T-helper 1 cell treated with Interleukin-12 subunit alpha and Interleukin-12 subunit beta and Interleukin-4 antibody, amounts not matched to agents 30 ng/mL and 1 ng/mL, for 36 hours (primary cell): ENCODE results near the gene DAB1. TPM values are rescaled to one million over a fixed set of nuclear protein-coding genes. Genes with fewer than 3 reads are reported as not detected.
"Not testable (repeated sequence)": the region's sequence is repeated elsewhere in the genome, so short reads cannot be mapped to it uniquely, and the experiment has no call there.

Source experiments
- intact Hi-C: fragments of 100-400 bp; cut with micrococcal nuclease; formaldehyde crosslinking; loops from one replicate; pipeline ENCODE4 v1.15.1; 2024
- total RNA-seq: library from RNA; stranded (reverse); gene quantifications from 2 replicates; pipeline ENCODE4 v1.2.3, GENCODE V29; 2022

DAB1 gene
- total RNA-seq, 1 donor from 2014 or later = 0.15 TPM

- intact Hi-C loops = no loop called here
Measured at GRCh38 chr1:57362480-57362879, 61.4 kb downstream of the DAB1 start.

GRCh38 chr1:57361516-57361915 lies 62.3 kb downstream of the DAB1 start:
- intact Hi-C loops = no loop called here

- intact Hi-C loops = no loop called here
Measured at GRCh38 chr1:57360846-57361407, 62.9 kb downstream of the DAB1 start.

GRCh38 chr1:57357462-57357861 lies 66.4 kb downstream of the DAB1 start:
- intact Hi-C loops = no loop called here

- intact Hi-C loops = no loop called here
Measured at GRCh38 chr1:57353654-57354053, 70.2 kb downstream of the DAB1 start.

- intact Hi-C loops = no loop called here
Measured at GRCh38 chr1:57350610-57351009, 73.2 kb downstream of the DAB1 start.

GRCh38 chr1:57348921-57349320 lies 74.9 kb downstream of the DAB1 start:
- intact Hi-C loops = no loop called here

- intact Hi-C loops = no loop called here
Measured at GRCh38 chr1:57345916-57346315, 77.9 kb downstream of the DAB1 start.

- intact Hi-C loops = no loop called here
Measured at GRCh38 chr1:57344265-57344664, 79.6 kb downstream of the DAB1 start.

GRCh38 chr1:57343298-57343915 lies 80.5 kb downstream of the DAB1 start:
- intact Hi-C loops = not testable (repeated sequence)

GRCh38 chr1:57341721-57342120 lies 82.1 kb downstream of the DAB1 start:
- intact Hi-C loops = no loop called here

GRCh38 chr1:57340334-57341070 lies 83.4 kb downstream of the DAB1 start:
- intact Hi-C loops = no loop called here

- intact Hi-C loops = no loop called here
Measured at GRCh38 chr1:57337623-57338022, 86.2 kb downstream of the DAB1 start.

GRCh38 chr1:57336793-57337192 lies 87.1 kb downstream of the DAB1 start:
- intact Hi-C loops = no loop called here

GRCh38 chr1:57331620-57332019 lies 92.2 kb downstream of the DAB1 start:
- intact Hi-C loops = no loop called here

- intact Hi-C loops = no loop called here
Measured at GRCh38 chr1:57329937-57330336, 93.9 kb downstream of the DAB1 start.

- intact Hi-C loops = no loop called here
Measured at GRCh38 chr1:57329001-57329527, 94.8 kb downstream of the DAB1 start.

- intact Hi-C loops = no loop called here
Measured at GRCh38 chr1:57327946-57328345, 95.9 kb downstream of the DAB1 start.

- intact Hi-C loops = no loop called here
Measured at GRCh38 chr1:57327336-57327735, 96.5 kb downstream of the DAB1 start.

GRCh38 chr1:57325536-57325935 lies 98.3 kb downstream of the DAB1 start:
- intact Hi-C loops = no loop called here

- intact Hi-C loops = no loop called here
Measured at GRCh38 chr1:57325117-57325516, 98.7 kb downstream of the DAB1 start.

GRCh38 chr1:57324388-57324787 lies 99.5 kb downstream of the DAB1 start:
- intact Hi-C loops = no loop called here

- intact Hi-C loops = no loop called here
Measured at GRCh38 chr1:57321776-57322175, 102.1 kb downstream of the DAB1 start.
